NCI-H748 (cell line): ENCODE results near the gene TRIM37.
"Not testable (repeated sequence)": the region's sequence is repeated elsewhere in the genome, so short reads cannot be mapped to it uniquely, and the experiment has no call there.

ENCODE experiments used
- DNase-seq: peaks from one replicate; lab custom pipeline; 2025; ENCODE audit not compliant: unreplicated experiment; lab: John Stamatoyannopoulos, UW

Gene TRIM37

GRCh38 chr17:58997756-58998553, 108.7 kb downstream of the TRIM37 start:
- no peak for DNase-seq

DNA sequence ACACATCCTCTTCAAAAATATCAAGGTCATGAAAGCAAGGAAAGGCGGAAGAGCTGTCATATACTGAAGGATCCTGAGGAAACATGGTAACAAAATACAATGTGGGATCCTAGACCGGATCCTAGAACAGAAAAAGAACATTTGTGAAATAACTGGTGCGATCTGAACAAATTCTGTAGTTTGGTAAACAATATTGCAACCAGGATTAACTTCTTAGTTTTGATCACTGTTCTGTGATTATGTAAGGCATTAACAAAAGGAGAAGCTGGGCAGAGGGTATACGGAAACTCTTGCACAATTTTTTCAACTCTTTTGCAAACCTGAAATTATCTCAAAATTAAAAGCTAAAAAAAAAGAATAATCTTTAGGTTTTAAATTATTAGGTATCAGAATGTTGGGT, 109.7 kb downstream of the TRIM37 start:
- DNase-seq, result no peak

- no peak for DNase-seq
Measured at GRCh38 chr17:58995247-58995940, 111.3 kb downstream of the TRIM37 start.

DNA sequence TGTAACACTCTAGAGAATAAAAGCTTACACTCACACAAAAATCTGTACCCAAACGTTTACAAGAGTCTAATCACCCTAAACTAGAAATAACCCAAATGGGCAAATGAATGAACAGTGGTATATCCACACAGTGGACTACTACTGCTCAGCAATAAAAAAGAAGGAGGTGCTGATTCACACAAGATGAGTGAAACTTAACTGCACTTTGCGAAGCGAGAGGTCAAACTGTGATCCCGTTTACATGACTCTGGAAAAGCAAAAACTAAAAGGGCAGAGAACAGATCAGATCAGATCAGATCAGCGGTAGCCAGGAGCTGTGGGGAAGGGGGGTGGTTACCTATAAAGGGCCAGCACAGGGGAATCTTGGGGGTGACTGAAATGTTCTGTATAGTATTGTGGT, 113.4 kb downstream of the TRIM37 start:
- no peak for DNase-seq

- DNase-seq, result no peak
Measured at GRCh38 chr17:58991718-58992331, 114.9 kb downstream of the TRIM37 start.

GRCh38 chr17:58989629-58990028, 117.1 kb downstream of the TRIM37 start:
- DNase-seq, result no peak

DNA sequence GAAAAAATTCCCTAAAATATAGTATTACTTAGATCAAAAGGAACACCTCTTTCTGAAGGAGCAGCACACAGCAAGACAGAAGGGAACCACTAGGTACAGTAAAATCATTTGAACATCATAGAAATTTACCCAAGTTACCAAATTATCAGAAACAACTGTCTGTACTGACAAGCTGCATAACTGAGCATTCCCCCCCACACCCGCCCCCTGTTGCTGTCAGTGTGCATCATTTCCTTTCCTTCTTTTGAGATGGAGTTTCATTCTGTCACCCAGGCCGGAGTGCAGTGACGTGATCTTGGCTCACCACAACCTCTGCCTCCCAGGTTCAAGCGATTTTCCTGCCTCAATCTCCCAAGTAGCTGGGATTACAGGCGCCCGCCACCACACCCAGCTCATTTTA, 120.7 kb downstream of the TRIM37 start:
- DNase-seq, result no peak

DNA sequence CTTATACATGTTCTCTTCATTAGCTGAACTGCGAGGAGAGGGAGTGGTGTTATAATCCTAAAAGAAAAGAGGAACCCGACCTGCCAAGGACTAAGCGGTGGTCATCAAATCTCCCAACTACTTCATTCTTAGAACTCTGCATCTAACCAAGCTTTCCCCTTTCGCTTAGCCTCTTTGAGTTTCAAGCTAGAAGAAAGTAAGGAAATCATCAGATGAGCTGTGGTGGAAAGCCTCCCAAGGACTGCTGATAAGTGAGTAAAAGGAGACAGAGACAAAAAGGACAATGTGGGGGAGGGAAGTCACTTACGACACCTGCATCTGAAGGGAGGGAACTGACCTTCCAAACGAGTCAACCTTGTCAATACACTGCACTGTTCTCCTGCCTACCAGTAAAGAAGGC, 121.3 kb downstream of the TRIM37 start:
- DNase-seq, result no peak

GRCh38 chr17:58982626-58983025, 124.1 kb downstream of the TRIM37 start:
- no peak for DNase-seq

DNA sequence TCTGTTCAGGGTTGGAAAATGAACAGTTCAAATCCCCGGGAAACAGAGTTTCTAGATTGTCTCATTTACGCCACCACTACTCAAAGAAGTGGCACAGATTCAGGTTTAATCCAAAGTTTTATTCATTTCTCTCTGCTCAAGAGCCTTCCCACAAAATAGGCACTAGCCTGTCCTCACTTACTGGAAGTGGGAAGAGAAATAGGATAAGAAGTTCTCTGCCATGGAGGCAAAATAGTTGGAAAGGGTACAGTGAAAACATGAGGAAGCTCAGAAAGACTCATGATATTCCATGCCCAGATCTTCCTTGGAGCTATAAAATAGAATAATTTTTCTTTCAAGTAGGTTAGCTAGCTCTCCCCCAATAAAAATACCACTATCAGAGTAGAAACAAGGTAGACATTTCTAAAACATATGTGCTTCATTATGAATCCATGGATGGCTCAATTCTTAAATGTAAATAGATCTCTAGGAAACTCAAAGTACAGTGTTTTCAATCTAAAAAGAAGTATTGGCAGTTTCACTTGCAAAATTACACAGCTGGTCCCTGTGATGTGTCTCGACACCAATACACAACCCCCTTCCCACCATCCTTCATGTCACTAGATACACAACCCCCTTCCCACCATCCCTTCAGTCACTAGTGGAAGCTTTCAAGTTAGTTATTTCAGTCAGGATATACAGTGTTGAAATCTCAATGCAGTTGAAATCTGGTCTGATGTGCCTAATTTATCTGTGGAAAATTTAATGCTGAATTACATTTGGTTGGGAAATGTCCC, 125.8 kb downstream of the TRIM37 start:
- DNase-seq, result no peak

DNA sequence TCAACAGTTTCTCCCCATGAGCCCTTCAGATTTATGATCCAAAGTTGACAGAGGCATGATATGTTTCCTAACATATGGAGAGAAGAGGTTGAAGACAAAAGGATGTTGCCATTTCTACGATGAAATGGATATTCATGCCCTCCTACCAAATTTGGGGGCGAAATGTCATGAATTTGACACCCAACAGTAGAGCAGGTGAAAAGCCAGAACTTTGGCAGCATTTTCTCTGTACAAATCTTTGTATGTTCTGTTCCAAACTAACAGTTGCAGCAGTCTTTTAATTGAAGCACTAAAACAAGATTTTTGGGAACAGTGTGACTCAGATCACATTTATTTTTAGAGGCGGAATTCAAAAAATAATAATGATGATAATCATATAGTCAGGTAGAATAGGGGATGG, 130.1 kb downstream of the TRIM37 start:
- DNase-seq, result no peak

- no peak for DNase-seq
Measured at GRCh38 chr17:58974354-58974753, 132.3 kb downstream of the TRIM37 start.

DNA sequence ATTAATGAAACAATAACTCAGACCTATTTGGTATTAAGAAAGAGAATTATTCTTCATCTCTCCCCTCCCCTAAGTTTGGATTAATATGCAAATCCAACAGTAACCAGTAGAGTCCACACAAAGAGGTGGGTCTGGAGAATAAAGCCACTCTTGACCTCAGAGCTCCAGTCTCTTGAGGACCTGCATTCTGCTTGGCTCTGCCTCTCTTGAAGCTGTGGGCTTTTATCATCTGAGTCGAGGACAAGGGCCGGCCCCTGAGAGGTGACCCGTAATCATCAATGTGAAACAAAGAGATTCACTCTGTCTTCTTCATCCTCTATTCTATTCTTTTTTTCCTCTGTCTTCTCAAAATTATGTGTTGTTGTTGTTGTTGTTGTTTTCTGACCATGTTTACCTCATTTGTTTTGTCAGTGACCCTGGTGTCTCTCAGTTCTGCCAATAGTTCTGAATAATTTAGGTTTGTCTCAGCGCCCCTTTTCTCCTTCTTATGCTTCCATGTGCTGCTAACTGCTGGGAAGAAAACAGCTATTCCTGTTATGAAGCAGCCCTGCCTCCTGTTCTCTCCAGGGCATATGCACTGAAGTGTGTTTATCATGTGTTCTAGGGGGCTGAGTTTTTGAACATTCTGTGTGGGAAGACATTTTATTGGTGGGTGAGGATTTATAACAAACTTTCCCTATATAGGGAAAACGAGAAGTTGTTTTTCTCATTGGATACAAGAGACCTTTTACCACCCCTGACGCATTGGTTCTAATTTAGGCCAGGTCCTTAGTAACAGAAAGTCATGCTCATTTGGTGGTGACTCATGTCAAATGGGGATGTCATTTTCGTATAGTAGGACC, 135.8 kb downstream of the TRIM37 start:
- peak; percentile 27 for DNase-seq

DNA sequence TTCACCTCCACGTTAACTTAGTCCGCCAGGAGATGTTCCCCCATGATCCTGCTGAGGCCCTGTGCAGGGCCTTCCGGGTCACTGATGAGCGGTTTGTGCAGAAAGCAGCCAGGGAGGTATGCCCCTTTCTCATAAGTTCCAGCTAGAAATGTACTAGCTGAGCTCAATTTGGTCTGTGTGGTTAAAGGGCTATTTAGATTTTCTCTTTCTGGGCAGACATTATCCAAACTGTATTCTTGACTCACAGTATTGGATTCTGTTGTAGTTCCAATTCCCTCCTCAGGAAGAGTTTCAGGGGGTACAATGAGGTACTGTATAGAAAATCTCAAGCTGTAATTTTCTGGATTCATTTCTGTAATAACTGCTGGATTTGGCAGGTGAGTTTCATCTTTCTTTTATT, 137.1 kb downstream of the TRIM37 start:
- no peak for DNase-seq

GRCh38 chr17:58969156-58969555, 137.5 kb downstream of the TRIM37 start:
- peak; percentile 98 for DNase-seq

- peak; percentile 44 for DNase-seq
Measured at GRCh38 chr17:58968426-58969061, 138.1 kb downstream of the TRIM37 start.

DNA sequence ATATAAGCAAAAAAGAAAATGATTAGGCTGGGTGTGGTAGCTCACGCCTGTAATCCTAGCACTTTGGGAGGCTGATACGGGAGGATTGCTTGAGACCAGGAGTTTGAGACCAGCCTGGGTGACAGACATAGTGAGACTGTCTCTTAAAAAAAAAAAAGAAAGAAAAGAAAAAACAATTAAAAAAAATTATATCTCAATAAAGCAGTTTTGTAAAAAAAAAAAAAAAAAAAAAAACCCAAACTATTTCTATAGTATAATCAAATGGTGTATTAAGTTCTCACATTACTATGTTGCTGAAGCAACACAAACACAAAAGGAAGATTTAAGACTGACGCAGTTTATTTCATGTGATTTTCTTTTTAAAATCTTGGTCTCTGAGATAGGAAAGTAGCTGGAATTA, 140.5 kb downstream of the TRIM37 start:
- DNase-seq, result no peak

DNA sequence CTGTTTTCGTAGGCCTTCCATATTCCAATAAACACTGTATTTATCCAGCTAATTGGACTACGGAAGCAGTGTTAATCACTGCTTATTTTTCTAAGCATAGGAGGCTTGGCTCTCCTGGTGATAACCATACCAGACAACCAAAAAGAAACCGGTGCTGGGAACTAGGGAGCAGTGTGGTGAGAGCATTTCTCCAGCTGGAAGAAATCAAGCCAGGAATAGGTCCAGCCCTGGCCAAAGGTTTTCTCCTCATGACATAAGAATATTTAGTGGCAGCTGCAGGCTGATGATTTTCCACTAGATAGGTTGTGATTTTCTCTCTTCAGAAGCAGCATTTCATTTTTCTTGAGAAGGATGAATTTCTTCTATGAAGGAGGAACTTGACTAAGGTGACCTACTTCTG, 141.5 kb downstream of the TRIM37 start:
- no peak for DNase-seq

DNA sequence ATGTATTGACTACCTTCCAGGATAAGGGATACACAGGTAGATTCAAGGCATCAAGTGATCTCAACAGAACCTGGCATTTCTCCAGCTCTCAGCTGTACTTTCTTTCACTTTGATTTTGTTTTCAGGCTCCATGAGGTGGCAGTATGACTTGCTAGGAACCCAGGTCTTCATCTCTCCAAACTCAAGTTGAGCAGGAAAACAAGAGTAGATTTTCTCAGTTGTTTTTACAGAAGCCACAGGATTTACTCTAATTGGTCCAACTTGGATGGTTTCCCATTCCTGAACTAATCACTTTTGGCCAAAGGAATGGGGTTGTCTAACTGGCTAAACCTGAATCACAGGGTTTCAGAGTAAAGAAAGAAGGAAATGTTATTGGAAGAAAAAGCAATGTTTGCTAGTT, 146.6 kb downstream of the TRIM37 start:
- peak; percentile 76 for DNase-seq

DNA sequence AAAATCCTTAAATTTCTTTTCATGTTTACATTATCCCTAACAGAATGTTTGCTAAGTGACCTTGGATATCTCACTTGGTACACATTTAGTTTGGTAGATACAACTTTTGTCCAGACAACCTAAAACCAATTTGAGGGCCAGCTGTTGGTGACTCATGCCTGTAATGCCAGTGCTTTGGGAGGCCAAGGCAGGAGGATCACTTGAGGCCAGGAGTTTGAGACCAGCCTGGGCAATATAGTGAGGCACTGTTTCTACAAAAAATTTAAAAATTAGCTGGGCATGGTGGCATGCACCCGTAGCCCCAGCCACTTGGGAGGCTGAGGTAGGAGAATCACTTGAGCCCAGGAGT, 149.0 kb downstream of the TRIM37 start:
- DNase-seq, result not testable (repeated sequence)
